Stimulated activated CD8-positive, alpha-beta memory T cell treated with anti-CD3 and anti-CD28 coated beads, Interleukin-7, amount 100 ng/mL, for 4 hours (primary cell): ENCODE measurements around the gene STPG3.
"Not testable (repeated sequence)": the region's sequence is repeated elsewhere in the genome, so short reads cannot be mapped to it uniquely, and the experiment has no call there.

ENCODE experiments used
- DNase-seq, 2 donors: peaks; one replicate each; pipeline ENCODE4 v3.0.0-alpha.2; 2020; ENCODE audit warnings: low read depth in 2 of 2

The STPG3 gene

GRCh38 chr9:137244486-137245449 lies 6.3 kb upstream of the STPG3 start:
- no peak for DNase-seq

DNA sequence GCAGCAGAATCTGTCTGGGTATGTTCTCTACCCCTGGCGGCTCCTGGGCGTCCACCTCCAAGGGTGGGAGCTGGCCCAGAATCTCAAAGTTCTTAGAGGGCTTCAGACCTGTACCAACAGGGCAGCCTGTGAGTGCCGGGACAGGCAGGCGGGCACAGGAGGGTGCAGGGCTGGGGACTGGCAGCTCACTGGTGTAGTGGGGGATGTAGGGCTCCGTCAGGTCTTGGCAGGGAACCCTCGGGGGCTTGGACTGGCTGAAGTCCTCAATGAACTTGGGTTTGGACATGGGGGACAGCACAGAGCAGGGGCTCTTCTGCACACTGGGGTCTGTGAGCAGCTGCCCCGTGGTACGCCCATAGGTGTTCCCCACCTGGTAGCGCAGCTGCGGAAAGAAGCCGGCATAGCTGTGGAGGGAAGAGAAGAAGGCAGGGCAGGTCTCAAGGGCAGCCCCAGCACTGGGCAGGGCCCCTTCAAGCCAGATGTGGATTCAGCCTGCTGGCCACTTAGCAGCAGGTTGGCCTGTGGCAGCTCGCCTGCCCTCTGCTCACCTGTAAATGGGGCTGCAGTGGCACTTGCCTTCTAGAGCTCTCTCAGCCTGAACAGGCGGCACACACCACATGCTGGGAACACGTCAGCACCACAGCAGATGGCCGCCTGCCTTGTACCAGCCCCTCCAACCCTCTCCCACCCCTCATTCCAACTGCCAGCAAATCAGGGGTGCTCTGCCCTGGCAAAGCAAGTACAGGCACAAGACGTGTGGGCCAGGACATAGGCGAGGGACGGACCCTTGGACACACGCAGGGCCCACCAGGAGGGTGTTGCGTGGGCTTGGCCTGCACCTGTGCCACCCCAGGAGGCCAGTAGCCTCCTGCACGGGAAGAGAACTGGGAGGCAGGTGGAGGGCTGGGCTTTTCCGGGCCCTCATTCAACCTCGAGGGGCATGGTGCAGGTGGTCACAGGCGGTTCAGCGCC lies 5.3 kb upstream of the STPG3 start:
- DNase-seq, result no peak

DNA sequence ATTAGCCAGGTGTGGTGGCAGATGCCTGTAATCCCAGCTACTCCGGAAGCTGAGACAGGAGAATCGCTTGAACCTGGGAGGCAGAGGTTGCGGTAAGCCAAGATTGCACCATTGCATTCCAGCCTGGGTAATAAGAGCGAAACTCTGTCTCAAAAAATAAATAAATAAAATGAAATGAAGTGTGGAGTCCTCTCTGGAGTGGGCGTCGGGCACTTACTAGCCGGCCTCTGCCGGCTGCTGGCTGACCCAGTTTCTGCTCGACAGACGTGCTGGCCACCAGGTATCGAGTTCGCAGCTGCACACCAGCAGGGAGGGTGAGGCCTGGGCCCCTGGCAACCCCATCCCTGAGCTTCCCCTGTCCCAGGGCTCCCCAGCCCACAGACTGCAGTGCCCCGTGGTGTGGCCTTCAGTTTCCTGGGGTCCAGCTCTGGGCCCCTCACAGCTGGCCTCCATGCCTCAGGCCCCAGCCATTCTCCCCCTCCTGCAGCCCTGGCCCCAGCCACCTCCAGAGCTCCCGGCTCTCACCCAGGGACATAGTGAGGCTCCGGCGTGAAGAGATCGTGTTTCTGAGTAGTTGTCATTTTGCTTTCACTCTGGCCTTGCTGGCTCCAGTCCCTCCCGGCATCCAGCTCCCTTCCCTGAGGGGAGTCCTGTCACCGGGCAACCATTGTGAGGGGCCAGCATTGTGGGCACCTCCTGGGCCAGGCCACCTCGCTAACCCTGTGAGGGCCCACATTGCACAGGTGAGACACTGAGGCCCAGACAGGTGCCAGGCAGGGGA lies 3.8 kb upstream of the STPG3 start:
- no peak for DNase-seq

DNA sequence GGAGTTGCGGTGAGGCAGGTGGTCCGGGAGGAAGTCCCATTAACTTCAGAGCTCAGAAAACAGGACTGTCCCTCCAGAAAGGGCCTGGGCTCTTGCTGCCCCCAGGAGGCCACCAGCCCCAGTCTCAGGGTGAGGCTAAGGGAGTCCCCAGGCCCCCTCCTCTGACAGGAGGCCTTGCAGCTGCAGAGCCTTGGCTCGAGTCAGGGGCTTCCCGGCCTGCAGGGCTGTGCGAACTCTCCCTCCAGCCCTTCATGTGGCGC lies 3.2 kb upstream of the STPG3 start:
- DNase-seq, result no peak

DNA sequence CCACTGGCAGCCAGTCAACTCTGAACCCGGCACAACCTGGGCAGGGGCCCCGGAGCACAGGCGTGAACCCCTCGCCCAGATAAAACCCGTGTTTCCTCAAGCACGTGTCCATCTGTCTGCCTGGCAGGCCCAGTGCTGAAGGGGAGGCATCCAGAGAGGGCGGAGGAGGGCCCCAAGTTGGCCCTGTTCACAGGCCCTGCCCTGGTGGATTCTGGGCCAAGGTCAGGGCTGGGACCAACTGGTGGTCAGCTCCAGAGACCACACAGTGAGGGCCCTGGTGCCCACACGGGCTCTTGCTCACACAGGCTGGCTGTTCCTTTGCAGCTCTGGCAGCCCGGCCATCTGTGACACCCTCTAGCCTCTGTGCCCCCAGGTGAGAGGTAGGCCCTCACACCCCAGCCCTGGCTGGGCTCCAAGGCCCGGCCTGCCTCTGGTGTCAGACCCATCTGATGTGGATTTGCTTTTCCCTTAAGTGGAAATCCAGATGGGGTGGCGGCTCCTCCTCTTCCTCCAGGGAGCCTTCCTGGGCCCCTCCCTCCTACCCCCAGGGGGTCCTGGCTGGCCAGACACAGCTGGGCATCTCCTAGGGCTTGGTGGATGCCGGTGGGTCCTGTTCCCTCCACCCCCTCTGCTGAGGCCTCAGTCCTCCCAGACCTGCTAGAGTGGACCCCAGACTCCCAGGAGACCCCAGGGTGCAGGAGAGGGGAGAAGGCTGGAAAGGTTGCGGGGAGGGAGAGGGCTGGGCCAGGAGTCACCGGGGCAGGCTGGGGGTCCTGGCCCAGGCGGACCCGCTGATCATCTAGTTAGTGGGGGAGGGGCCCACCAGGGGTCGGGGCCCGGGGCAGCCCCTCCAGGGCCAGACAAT lies 525 bp upstream of the STPG3 start:
- no peak for DNase-seq

- no peak for DNase-seq
These were observed 593 bp downstream of the STPG3 start for GRCh38 chr9:137251490-137252268.

GRCh38 chr9:137252555-137253506 lies 1.7 kb downstream of the STPG3 start:
- DNase-seq, result no peak

GRCh38 chr9:137253717-137254623 lies 2.9 kb downstream of the STPG3 start:
- DNase-seq, result no peak

DNA sequence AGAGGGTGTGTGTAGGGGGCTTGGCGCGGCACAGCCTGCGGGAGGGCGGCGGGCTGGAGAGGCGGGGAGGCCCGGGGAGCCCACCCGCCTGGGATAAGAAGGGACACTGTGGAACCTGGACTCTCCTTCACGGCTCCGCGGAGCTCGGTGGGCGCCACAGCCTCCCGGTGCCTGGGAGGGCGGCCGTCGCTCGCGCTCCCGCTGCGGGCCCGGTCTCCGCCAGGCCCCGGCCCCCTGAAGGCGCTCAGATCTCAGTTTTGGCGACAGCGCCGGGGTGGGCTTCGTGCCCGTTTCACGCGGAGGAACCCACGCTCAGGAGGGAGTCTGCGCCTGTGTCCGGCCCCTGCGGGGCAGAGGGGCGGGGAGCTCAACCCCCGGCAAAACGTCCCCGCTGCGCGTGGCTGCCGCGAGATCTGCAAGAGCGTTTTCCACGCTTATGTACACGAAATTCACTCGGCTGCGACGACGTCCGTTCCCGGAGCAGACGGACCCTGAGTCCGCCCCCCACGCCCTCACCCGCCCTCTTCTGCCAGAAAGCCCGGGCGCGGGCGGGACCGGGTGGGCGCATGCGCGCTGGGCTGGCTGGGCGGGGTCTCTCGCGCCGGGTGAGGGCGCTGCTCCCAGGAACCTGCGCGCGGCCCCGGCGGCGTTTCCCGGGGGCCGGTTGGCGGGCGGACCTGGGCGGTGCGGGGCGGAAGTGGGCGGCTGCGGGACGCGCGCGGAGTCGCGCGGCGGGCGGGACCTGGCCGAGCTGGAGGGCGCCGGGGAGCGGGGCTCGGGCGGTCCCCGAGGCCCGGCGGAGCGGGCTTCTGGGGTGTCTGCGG lies 3.8 kb downstream of the STPG3 start, which contains the start of gene NELFB:
TSS of gene NELFB (plus strand) at position 704 of the 824 bp plus-strand sequence.
- DNase-seq, result peak; percentile 82 to 95

DNA sequence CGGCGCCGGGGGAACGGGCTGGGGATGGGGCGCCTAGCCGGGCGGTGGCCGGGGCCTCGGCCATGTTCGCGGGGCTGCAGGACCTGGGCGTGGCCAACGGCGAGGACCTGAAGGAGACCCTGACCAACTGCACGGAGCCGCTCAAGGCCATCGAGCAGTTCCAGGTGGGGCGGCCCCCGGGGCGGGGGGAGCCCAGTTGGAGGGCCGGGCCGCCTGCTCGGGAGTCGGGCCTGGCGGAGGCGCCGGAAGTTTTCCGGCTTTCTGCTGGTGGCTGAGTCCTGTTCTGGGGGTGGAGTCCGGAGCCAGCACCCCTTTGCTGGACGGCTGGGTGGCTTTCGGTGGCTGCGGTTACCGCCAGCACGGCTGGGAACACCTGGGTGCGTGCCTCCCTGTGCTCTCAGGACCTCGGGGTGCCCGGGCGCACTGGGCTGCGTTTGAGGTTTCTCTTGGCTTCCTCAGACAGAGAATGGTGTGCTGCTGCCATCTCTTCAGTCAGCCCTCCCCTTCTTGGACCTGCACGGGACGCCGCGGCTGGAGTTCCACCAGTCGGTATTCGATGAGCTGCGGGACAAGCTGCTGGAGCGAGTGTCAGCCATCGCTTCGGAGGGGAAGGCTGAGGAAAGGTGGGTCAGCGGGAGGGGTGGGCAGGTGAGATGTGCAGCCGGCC lies 4.5 kb downstream of the STPG3 start:
- no peak for DNase-seq

DNA sequence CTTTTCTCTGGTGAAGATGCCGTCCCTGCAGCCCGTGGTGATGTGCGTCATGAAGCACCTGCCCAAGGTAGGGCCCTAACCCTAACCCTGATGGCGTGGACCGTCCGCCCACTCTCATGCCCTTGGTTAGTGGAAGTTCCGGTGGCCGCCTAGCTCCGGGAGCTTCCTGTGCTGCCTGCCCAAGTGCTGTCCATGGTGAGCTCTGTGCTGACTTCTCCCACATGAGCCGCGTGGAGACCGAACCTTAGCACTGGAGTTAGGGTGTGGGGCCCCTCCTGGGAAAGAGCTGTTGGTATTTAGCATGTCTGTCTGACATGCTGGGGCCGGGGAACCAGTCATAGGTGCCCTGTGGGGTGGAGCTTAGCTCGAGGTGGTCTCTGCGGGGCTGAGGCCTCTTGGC lies 5.3 kb downstream of the STPG3 start:
- DNase-seq, result no peak

DNA sequence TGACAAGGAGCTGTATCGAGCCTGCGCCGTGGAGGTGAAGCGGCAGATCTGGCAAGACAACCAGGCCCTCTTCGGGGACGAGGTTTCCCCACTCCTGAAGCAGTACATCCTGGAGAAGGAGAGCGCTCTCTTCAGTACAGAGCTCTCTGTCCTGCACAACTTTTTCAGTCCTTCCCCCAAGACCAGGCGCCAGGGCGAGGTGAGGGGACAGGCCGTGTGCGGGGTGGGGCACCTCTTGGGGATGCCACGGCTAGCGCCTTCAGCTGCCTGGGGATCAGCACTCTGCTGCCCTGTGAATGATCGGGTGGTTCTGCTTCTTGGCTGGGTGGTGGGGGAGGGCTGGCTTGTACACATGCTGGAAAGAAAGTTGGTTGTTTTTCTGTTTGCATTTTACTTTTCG lies 5.8 kb downstream of the STPG3 start:
- DNase-seq, result no peak

GRCh38 chr9:137262173-137262908 lies 11.3 kb downstream of the STPG3 start:
- not testable (repeated sequence) for DNase-seq

DNA sequence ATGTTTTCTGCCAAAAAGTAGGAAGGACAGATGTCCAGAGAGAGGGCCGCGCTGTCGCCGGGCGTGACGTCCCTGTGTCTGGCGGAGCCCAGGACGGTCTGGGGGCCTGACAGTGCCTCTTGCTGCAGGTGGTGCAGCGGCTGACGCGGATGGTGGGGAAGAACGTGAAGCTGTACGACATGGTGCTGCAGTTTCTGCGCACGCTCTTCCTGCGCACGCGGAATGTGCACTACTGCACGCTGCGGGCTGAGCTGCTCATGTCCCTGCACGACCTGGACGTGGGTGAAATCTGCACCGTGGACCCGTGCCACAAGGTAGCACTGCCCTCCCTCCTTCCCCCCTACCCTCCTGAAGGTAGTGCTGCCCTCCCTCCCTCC lies 11.8 kb downstream of the STPG3 start:
- no peak for DNase-seq

- no peak for DNase-seq
These were observed 12.4 kb downstream of the STPG3 start for GRCh38 chr9:137263506-137263905.

DNA sequence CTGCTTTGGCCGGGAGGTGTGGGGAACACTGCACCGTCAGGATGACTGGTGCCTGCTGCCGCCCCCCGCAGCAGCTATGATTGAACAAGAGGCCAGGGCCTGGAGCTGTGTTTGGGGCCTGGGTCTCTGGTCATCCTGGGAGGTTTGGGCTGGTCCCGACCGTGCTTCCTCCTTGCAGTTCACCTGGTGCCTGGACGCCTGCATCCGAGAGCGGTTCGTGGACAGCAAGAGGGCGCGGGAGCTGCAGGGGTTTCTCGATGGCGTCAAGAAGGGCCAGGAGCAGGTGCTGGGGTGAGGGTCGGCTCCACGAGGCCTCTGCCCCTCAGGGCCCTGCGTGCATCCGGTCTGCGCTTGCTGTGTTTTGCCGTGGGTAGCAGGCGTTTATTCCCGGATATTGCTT lies 13.0 kb downstream of the STPG3 start:
- no peak for DNase-seq
